ENCODE data around the gene EHF. TPM values are rescaled to one million over a fixed set of nuclear protein-coding genes. Genes with fewer than 3 reads are reported as not detected.

The EHF gene
- total RNA-seq, 1 donor from 2014 or later = 0.25 TPM

GRCh38 chr11:34604911-34605310 is 16.0 kb upstream of the EHF start:
- no peak overlapping the region for H3K27ac ChIP-seq (ENCODE audit: low read depth, low read length)
- no peak overlapping the region for H3K4me2 ChIP-seq (ENCODE audit: low read length)
- H3K36me3 ChIP-seq (ENCODE audit: insufficient read depth, low read length) = no peaks in the 10 kb centered on the region
- FAIRE-seq (no peak), DNase-seq (ENCODE audit: low read depth) (no peak)
- Mint-ChIP-seq H3K4me1 (ENCODE audit: low read depth, unreplicated experiment) (peaks cover 24% of the 10 kb centered on the region), H3K9me3 (ENCODE audit: unreplicated experiment) (peaks cover 6% of the 10 kb centered on the region), H3K4me3 (ENCODE audit: unreplicated experiment) (no peak overlapping the region), H3K36me3 (ENCODE audit: low read depth, unreplicated experiment) (no peaks in the 10 kb centered on the region), H3K27ac (ENCODE audit: unreplicated experiment) (no peak overlapping the region), H3K27me3 (ENCODE audit: low read depth, unreplicated experiment) (peaks cover 6% of the 10 kb centered on the region)
- H3K27me3 ChIP-seq (ENCODE audit: insufficient read depth, low read length) = no peaks in the 10 kb centered on the region
- peaks cover 16% of the 10 kb centered on the region for H3K4me1 ChIP-seq (ENCODE audit: insufficient read depth, low read length)
- H2AFZ ChIP-seq (ENCODE audit: low read depth, low read length) = no peak overlapping the region
- TF ChIP-seq EZH2 (IDR thresholded peaks at IDR 0.05; ENCODE audit: insufficient read depth, low read length) = no peak
- TF ChIP-seq, protein P1, sequence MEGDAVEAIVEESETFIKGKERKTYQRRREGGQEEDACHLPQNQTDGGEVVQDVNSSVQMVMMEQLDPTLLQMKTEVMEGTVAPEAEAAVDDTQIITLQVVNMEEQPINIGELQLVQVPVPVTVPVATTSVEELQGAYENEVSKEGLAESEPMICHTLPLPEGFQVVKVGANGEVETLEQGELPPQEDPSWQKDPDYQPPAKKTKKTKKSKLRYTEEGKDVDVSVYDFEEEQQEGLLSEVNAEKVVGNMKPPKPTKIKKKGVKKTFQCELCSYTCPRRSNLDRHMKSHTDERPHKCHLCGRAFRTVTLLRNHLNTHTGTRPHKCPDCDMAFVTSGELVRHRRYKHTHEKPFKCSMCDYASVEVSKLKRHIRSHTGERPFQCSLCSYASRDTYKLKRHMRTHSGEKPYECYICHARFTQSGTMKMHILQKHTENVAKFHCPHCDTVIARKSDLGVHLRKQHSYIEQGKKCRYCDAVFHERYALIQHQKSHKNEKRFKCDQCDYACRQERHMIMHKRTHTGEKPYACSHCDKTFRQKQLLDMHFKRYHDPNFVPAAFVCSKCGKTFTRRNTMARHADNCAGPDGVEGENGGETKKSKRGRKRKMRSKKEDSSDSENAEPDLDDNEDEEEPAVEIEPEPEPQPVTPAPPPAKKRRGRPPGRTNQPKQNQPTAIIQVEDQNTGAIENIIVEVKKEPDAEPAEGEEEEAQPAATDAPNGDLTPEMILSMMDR (IDR thresholded peaks at IDR 0.05; ENCODE audit: insufficient read depth, low read depth, low read length) = no peak
- no peak overlapping the region for H3K9ac ChIP-seq (ENCODE audit: low read length)
- H3K79me2 ChIP-seq (ENCODE audit: insufficient read depth, low read length) = no peaks in the 10 kb centered on the region
- H3K9me3 ChIP-seq (ENCODE audit: insufficient read depth, low read depth, low read length) = no peaks in the 10 kb centered on the region
- no peak overlapping the region for H3K4me3 ChIP-seq (ENCODE audit: insufficient read depth, low read depth, low read length)
- no peaks in the 10 kb centered on the region for H4K20me1 ChIP-seq (ENCODE audit: insufficient read depth, low read length)

DNA sequence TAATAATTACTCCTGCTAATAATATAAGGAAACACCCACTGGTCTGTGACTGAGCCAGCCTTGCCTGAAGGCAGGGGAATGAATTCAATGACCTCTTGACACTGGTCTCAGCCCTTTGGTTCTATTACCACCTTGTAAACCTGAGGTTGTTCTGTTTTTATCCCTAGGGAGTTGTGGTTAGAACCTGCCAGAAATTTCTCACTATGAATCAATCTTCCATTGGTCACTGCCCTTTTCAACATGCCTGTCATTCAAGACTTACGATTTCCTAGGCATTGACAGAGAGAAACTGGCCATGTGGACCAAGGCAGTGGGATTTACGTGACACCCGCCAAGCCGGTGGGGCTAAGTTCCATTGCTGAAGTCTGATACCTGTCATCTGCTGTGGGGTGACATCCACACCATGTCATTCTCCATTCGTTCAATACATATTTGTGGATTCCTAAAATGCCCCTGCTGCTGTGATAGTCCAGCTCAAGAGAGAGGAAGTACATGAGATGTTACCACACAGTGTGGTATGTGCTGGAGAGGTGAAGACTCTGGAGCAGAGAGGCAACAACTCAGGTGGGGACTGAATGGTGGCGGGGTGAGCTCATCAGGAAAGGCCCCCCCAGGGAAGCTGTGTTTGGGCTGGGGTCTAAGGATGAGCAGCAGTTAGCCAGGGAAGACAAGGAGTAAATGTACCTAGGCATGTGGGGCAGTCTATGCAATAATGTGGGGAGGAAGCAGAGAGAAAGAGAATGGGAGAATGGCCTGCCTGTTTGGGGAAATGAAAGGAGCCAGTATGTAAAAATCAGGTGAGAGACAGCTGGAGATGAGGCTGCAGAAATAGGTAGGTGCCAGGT is 15.2 kb upstream of the EHF start:
- no peak overlapping the region for H3K4me3 ChIP-seq (ENCODE audit: insufficient read depth, low read depth, low read length)
- peaks cover 8% of the 10 kb centered on the region for H3K4me1 ChIP-seq (ENCODE audit: insufficient read depth, low read length)
- TF ChIP-seq, protein P1 (IDR thresholded peaks at IDR 0.05; ENCODE audit: insufficient read depth, low read depth, low read length) = no peak
- no peak for TF ChIP-seq EZH2 (IDR thresholded peaks at IDR 0.05; ENCODE audit: insufficient read depth, low read length)
- no peak for DNase-seq (ENCODE audit: low read depth)
- H3K79me2 ChIP-seq (ENCODE audit: insufficient read depth, low read length) = no peaks in the 10 kb centered on the region
- H2AFZ ChIP-seq (ENCODE audit: low read depth, low read length) = no peak overlapping the region
- no peak for FAIRE-seq
- H3K27me3 Mint-ChIP-seq (ENCODE audit: low read depth, unreplicated experiment) = peaks cover 6% of the 10 kb centered on the region
- H3K27ac ChIP-seq (ENCODE audit: low read depth, low read length) = no peak overlapping the region
- no peak overlapping the region for H3K4me3 Mint-ChIP-seq (ENCODE audit: unreplicated experiment)
- peaks cover 7% of the 10 kb centered on the region for H3K9me3 Mint-ChIP-seq (ENCODE audit: unreplicated experiment)
- no peaks in the 10 kb centered on the region for H3K9me3 ChIP-seq (ENCODE audit: insufficient read depth, low read depth, low read length)
- no peak overlapping the region for H3K27ac Mint-ChIP-seq (ENCODE audit: unreplicated experiment)
- H3K36me3 ChIP-seq (ENCODE audit: insufficient read depth, low read length) = no peaks in the 10 kb centered on the region
- peaks cover 17% of the 10 kb centered on the region for H3K4me1 Mint-ChIP-seq (ENCODE audit: low read depth, unreplicated experiment)
- no peaks in the 10 kb centered on the region for H4K20me1 ChIP-seq (ENCODE audit: insufficient read depth, low read length)
- H3K27me3 ChIP-seq (ENCODE audit: insufficient read depth, low read length) = no peaks in the 10 kb centered on the region
- H3K4me2 ChIP-seq (ENCODE audit: low read length) = no peak overlapping the region
- no peak overlapping the region for H3K9ac ChIP-seq (ENCODE audit: low read length)
- no peaks in the 10 kb centered on the region for H3K36me3 Mint-ChIP-seq (ENCODE audit: low read depth, unreplicated experiment)
